HG02884 (cell line): Measurements from ENCODE around the gene MICB.
"Not testable (repeated sequence)": the region's sequence is repeated elsewhere in the genome, so short reads cannot be mapped to it uniquely, and the experiment has no call there.

Experiments
- ATAC-seq: cut with Tn5 transposase; IDR thresholded peaks from one replicate; pipeline ENCODE4 v1.9.1; 2021; ENCODE audit warnings: mild to moderate bottlenecking, moderate library complexity; ENCODE audit not compliant: unreplicated experiment

The MICB gene

GRCh38 chr6:31497531-31498476, at the start of gene MICB:
Gene MICB (plus strand): TSS chr6:31498145. CDS start chr6:31498194, 49 bp downstream.
- ATAC-seq: no peak

GRCh38 chr6:31450751-31451150, 47.2 kb upstream of the MICB start:
- no peak for ATAC-seq

GRCh38 chr6:31452859-31453258, 45.1 kb upstream of the MICB start:
- no peak for ATAC-seq

GRCh38 chr6:31453259-31453658, 44.7 kb upstream of the MICB start:
- ATAC-seq: no peak

- ATAC-seq: not testable (repeated sequence)
Observed at GRCh38 chr6:31459864-31460263, 38.1 kb upstream of the MICB start.

GRCh38 chr6:31460361-31461025, 37.5 kb upstream of the MICB start:
- ATAC-seq: no peak

- ATAC-seq: no peak
Observed at GRCh38 chr6:31462026-31462963, 35.6 kb upstream of the MICB start.

- ATAC-seq: peak; percentile 89
Observed at GRCh38 chr6:31462964-31463870, 34.7 kb upstream of the MICB start.

- ATAC-seq: no peak
Observed at GRCh38 chr6:31464252-31465184, 33.4 kb upstream of the MICB start.

GRCh38 chr6:31465185-31465536, 32.8 kb upstream of the MICB start:
- no peak for ATAC-seq

- no peak for ATAC-seq
Observed at GRCh38 chr6:31465718-31466117, 32.2 kb upstream of the MICB start.

- ATAC-seq: no peak
Observed at GRCh38 chr6:31466466-31466865, 31.5 kb upstream of the MICB start.

- ATAC-seq: no peak
Observed at GRCh38 chr6:31467151-31467550, 30.8 kb upstream of the MICB start.

- ATAC-seq: no peak
Observed at GRCh38 chr6:31468311-31468710, 29.6 kb upstream of the MICB start.

GRCh38 chr6:31470801-31471200, 27.1 kb upstream of the MICB start:
- ATAC-seq: no peak

GRCh38 chr6:31471711-31472110, 26.2 kb upstream of the MICB start:
- ATAC-seq: no peak

GRCh38 chr6:31472259-31472658, 25.7 kb upstream of the MICB start:
- ATAC-seq: no peak

- ATAC-seq: no peak
Observed at GRCh38 chr6:31473244-31473643, 24.7 kb upstream of the MICB start.
